GM18867 (cell line): ENCODE data around the gene PCK1.
"Not testable (repeated sequence)": the region's sequence is repeated elsewhere in the genome, so short reads cannot be mapped to it uniquely, and the experiment has no call there.

Experiments
- ATAC-seq: cut with Tn5 transposase; IDR thresholded peaks from one replicate; pipeline ENCODE4 v1.9.1; 2021; ENCODE audit warnings: mild to moderate bottlenecking, moderate library complexity; ENCODE audit not compliant: unreplicated experiment

PCK1 gene

DNA sequence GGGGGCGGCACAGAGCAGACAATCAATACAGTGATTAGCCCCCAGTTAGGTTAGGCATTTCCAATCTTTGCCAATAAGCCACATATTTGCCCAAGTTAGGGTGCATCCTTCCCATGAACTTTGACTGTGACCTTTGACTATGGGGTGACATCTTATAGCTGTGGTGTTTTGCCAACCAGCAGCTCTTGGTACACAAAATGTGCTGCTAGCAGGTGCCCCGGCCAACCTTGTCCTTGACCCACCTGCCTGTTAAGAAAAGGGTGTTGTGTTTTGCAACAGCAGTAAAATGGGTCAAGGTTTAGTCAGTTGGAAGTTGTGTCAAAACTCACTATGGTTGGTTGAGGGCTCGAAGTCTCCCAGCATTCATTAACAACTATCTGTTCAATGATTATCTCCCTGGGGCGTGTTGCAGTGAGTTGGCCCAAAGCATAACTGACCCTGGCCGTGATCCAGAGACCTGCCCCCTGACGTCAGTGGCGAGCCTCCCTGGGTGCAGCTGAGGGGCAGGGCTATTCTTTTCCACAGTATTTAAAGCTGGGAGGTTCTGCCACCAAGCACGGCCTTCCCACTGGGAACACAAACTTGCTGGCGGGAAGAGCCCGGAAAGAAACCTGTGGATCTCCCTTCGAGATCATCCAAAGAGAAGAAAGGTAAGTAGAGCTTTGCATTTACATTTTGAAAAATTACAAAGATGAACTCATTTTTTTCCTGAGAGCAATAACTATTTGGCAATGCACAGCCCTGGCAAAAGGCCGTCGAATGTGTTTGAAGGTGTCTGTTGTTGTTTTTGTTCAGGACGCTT is at the start of gene PCK1:
Gene PCK1 (plus strand): TSS at position 557 of the 802 bp plus-strand sequence. CDS start 302 bp downstream, outside the sequence.
- no peak for ATAC-seq

DNA sequence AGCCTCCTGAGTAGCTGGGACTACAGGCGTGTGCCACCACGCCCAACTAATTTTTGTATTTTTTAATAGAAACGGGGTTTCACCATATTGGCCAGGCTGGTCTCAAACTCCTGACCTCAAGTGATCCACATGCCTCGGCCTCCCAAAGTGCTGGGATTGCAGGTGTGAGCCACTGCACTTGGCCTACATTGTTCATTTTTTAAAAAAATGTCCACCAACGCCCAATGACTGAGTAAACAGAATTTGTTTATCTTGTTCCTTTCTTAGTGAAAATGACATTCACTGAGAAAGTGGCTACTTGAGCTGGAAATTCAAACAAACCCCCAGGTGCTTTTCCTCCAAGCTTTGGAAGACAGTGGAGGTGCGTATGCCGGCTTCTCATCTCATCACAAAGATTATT is 49.2 kb upstream of the PCK1 start:
- not testable (repeated sequence) for ATAC-seq

DNA sequence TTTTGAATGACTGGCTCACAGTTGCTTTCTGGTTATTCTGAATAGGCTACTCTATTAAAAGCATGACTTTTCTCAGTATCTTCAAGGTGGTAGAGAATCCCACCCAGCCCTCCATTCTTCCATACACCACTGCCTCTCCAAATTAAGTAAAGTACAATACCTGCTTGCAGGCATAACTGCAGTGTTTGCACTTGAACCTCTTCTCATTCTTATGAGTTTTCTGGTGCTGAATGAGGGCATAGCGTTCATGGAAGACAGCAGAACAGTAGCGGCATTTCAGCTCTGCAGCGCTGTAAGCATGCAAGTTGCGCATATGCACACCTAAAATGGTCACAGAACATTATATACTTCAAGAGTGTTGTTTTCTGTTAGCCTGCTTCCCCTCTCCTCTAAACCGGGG is 48.5 kb upstream of the PCK1 start:
- no peak for ATAC-seq

DNA sequence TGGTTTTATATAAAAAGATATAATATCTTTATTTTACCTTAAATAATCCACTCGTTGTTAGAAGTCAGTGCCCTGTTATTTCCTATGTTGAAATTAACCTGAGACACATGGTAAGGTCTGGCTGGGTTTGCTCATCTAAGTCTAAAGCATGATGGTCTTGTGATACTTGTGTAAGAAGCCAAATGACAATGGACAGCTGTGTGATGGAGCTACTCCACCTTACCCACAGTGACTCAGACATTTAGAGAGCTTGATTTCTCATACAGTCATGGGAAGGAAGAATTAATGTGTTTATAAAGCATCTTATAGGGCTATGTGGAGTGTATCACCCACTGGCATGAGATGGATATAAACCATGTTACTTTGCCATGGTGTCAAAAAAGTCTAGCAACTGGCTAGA is 47.7 kb upstream of the PCK1 start:
- ATAC-seq = no peak

DNA sequence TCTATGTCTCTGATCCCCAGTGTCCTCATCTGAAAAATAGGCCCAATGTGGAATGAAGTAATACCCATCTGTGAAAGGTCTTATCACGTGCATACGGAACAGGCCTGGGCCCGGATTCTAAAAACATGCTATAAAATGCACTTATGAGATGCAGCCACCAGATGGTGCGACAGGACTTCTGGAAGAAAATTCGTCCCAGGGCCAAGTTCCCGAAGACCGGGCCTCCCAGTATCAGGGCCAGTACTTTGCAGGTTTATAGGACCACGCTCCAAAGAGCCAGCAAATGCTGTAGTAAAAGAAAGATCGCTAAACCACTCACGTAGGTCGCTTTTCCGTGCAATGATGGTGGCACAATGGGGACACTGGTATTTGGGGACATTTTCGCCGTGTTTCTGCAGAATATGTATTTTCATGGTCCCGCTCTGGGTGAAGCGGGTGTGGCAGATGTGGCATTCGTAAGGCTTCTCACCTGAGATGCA is 46.6 kb upstream of the PCK1 start:
- no peak for ATAC-seq

DNA sequence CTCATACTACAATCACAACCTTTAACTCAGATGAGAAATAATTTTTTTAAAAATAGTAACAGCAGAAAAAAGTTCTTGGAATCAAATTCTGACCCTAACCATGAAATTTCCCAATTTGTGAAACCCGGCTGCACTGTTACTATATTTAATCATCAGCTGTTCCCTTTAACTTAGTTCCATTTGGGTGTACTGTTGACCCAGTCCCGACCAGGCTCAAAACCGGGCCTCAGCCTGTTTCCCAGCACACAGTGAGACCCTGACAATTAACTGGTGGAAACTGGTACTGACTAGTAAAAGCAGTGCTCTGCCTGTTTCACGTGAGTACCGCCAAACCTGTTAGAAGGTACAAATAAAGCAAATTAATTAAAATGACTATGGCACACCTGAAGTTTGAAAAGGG is 43.0 kb upstream of the PCK1 start:
- ATAC-seq = no peak

DNA sequence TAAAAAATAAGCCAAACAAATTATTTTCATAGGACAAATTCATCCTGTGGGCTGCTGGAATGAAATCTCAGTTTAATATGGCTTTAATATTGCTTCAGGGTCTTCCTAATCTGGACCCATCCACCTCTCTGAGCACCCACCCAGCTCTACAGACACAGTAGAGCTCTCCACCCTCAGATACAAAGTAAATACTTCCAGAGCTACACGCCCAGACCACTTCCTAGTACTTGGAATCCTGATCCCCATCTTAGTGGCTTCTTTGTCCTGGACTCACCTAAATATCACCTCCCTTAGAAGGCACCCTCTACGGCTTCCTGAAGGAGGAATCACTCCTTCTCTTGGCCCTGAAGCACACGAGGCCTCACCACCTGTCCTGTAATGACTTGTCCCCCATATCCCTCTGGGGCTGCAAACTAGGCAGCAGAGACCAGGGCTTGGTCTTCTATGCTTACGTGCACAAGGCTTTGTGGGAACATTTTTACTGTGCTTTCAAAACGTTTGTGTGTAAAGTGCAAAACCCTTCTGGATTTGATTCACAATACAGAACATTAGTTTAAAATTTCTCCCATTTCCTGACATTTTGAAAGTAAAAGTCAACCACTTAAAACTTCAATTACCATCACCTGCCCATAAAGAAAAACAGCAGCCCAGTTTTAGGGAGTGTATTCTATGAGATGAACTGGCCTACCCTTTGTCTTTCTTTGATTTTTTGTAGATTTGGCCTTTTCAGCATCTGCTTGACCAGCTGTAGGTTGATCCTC is 38.4 kb upstream of the PCK1 start:
- no peak for ATAC-seq

DNA sequence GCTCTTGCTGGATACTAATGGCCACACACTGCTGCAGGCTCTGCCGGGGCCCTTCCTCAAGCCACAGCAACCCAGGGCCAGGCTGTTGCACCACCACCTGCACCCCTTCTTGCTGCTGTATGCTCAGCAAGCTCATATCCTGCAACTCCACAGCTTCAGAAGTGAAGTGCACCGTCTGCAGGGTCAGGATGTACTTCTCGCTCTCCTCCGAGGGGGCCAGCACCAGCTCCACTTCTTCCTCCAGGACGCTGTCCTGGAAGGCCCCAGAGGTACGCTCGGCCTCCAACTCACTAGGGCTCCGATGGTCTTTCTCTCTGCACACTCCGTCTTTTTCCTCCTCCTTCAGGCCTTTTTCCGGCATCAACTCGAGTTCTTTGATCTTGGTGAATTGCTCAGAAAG is 37.1 kb upstream of the PCK1 start:
- no peak for ATAC-seq

DNA sequence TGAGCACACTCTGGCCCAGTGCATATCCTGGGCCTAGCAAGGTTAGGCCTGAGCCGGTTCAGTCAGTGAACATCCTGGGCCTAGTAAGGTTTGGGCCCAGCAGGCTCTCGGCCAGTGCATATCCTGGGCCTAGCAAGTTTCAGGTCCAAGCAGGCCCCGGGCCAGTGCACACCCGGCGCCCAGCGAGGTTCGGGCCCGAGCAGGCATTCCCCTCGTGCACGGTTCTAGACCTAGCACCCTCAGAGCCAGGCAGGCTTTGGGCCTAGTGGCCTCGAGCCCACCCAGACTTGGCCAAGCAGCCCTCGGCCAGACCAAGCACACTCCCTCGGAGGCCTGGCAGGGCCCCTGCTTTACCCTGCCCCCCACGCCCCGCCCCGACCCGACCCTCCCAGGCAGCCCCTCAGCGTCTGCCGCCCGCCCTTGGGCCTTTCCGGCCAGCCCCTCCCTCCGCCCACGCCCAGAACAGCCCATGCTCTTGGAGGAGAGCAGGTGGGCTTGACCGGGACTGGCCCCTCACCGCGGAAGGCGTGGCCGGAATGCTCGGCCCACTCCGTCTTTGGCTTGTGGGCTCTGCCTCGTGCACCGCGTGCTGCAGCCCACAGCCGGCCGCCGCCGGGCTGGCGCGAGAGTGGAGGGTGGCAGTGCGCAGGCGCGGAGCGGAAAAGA is 36.3 kb upstream of the PCK1 start, which contains the start of gene CTCFL:
Gene CTCFL (minus strand): TSS at position 630 of the 666 bp plus-strand sequence. CDS start 935 bp downstream, outside the sequence.
- no peak for ATAC-seq

DNA sequence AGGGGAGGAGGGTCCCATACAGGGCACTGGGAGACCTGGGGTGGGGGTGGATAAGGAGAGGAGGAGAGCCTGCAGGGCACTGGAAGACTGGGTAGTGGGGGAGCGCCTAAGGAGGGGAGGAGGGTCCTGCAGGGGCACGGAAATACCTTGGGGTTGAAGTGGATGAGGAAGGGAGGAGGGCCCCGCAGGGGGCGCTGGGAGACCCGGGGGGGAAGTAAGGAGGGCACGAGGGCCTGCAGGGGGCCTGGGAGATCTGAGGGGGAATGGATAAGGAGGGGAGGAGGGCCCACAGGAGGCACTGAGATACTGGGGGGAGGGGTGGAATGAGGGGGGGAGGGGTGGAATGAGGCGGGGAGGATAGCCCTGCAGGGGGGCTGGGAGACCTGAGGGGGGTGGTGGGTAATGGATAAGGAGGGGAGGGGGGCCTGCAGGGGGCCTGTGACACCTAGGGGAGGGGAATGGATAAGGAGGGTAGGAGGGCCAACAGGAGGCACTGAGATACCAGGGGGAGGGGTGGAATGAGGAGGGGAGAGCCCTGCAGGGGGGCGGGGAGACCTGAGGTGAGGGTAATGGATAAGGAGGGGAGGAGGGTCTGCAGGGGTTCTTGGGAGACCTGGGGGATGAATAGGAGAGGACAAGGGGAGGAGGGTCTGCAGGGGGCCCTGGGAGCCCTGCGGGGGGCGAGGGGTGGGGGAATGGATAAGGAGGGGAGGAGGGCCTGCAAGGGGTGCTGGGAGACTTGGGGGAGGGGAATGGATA is 35.4 kb upstream of the PCK1 start:
- ATAC-seq = no peak

DNA sequence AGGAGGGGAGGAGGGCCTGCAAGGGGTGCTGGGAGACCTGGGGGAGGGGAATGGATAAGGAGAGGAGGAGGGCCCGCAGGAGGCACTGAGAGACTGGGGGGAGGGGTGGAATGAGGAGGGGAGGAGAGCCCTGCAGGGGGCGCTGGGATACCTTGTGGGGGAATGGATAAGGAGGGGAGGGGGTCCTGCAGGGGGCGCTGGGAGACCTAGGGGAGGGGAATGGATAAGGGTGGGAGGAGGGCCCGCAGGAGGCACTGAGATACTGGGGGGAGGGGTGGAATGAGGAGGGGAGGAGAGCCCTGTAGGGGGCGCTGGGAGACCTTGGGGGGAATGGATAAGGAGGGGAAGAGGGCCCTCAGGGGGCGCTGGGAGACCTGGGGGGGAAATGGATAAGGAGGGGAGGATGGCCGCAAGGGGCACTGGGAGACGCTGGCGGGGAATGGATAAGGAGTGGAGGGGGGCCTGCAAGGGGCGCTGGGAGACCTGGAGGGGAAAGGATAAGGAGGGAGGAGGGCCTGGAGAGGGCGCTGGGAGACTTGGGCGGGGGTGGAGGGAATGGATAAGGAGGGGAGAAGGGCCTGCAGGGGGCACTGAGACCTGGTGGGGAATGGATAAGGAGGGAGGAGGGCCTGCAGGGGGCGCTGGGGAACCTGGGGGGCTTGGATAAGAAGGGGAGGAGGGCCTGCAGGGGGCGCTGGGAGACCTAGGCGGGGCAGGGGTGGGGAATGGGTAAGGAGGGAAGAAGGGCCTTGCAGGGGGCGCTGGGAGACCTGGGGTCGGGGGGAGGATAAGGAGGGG is 34.6 kb upstream of the PCK1 start:
- ATAC-seq = no peak

DNA sequence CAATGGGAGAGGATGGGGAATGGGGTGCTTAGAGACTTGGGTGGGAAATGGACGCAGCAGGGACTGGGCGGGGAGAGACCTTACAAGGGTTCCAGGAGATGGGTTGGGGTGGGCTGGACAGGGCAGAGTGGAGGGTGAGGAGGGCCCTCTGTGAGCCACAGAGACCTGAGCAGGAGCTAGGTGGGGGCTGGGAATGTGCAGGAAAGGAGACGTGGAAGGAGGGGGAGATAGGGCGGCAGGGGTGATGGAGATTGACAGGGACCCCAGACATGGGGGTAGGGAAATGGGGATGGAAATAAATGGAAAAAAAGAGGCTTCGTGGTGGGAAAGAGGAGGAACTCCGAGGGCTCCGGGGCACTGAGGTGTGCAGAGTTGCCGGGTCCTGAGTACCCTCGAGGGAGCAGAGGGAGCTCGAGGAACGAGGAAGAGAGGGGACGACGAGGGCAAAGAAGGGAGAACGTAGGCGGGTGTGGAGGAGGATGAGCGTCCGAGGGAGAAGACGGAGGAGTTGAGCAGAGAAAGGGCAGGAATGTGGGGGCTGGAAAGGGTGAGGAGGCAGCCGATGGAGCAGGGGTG is 33.9 kb upstream of the PCK1 start:
- ATAC-seq = no peak

DNA sequence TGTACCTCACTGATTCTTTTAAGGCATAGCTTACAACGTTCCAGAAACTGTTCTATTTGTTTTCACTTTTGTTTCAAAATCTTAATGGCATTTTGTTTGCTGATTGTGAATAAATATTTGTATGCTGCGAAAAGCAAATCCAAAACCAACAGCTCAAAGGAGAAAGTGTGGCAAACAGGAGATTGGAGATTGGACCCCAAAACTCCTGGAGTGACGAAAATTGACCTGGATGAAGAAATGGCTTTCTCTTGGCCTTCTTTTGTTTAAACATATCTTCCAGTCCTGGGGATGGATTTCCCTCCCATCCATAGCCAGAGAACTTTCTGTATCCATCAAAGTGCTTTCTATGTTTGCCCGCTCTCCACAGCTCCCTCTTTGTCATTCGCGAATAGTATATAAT is 33.2 kb upstream of the PCK1 start:
- ATAC-seq = no peak

DNA sequence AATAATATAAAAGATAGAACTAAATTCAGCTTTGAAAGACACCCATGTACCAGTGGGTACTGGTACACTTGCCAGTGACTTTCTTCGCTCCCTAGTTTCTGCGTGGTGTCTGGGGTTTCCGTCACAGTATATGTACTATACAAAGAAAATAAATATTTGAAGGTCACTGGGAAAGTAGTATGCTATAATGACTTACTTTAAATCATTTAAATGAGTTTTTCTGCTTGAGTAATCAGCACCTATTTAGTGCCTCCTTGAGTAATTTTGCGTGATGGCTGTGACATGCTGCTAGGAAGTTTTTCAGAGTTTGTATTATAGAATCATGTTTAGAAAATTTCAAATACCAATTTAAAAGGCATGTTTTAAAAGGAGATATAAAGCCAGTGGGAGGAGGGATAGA is 32.8 kb upstream of the PCK1 start:
- ATAC-seq = no peak

DNA sequence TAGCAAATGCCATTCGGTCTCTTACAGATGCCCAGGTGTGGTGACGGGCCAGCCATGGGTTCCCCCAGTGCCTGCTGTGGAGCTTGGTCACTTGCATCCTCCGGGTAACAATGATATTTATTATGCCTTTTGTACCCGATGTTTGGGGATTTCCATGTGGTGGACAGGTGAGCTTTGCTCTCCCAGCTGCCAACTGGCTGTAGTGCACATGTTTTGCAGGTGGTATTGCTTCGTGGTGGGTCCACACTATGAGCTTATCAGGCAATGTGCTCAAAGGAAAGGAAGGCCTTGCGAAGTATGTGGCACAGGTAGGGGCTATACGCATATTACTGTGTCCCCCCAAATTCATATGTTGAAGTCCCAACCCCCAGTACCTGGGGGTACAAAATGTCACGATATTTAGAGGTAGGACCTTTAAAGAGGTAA is 31.7 kb upstream of the PCK1 start:
- ATAC-seq = no peak

DNA sequence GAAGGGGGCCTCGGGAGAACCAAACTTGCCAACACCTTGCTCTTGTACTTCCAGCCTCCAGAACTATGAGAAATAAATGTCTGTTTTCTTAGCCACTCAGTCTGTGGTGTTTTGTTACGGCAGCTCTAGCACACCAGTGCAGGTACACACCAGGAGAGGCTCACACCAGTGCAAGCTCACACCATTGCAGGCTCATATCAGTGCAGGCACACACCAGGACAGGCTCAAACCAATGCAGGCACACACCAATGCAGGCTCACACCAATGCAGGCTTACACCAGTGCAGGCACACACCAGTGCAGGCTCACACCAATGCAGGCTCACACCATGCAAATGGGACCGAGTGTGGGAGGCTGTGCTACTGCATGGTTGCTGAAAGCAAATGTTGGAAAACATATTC is 31.1 kb upstream of the PCK1 start:
- ATAC-seq = no peak

DNA sequence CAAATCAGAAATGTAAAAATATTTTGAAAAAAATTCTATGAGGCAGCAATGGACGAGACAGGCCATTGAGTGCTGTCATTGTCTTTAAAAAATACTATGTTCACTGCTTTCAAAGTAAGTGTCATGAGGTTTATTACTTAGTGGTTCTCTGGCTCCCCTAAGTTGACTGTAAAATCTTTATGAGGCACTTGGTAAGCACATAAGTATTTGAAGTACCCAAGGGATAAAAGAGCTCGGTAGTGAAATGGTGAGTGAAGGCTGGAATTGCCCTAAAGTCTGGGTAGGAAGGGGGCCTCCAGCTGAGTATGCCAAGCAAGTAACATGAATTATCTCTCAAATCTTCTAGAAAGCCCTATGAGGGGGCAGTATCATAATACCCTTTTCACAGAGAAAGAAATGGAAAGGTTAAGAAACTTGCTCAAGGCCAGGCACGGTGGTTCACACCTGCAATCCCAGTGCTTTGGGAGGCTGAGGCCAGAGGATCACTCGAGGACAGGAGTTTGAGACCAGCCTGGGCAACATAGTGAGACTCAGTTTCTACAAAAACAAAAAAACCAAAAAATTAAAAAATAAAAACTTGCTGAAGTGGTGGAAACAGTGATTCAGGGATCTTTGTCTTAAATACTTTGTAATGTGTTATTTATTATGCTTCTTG is 30.5 kb upstream of the PCK1 start:
- no peak for ATAC-seq

DNA sequence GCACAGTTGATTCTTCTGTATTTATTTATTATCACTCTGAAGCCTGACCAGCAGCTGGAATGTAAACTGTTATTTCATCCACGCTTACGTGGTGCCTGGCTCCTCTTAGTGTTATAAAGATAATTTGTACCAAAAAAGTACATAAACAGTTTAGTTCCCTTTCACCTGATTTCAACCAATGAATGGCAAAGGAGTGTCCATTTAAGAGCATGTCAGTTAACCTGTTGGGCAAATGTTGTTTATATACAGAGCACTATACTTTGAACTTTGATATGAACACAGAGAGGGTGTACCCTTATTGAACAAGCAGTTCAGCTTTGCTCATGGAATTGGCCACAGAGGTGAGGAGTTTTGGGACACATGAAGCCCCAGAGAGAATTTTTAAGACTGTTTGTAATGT is 28.8 kb upstream of the PCK1 start:
- ATAC-seq = no peak

DNA sequence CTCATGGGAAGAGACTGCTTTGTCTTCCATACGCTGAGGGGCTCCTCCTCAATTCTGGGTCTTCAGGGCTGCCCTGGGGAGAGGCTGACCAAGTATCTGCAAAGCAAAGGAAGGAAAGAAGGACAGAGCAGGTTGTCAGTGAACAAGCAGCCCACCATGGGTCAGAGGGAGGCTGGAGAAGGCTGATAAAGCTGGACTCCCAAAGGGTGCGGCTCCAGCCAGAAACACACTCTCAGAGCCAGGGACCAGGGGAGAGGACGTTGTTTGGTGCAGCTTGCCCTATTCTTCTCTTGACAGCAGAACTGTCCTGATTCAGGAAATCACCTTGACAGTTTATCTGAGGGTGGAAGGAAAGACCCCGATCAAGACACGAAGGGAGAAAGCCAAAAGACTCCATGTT is 25.6 kb upstream of the PCK1 start:
- no peak for ATAC-seq
